ENCODE measurements around the gene CSTPP1.
A peak's percentile ranks its signal among the peaks of the same experiment; 100 is the strongest.
"Not testable (repeated sequence)": the region's sequence is repeated elsewhere in the genome, so short reads cannot be mapped to it uniquely, and the experiment has no call there.

Gene CSTPP1

GRCh38 chr11:47051217-47051616 is 114.7 kb downstream of the CSTPP1 start:
- no peak for DNase-seq

GRCh38 chr11:47052165-47052564 is 115.6 kb downstream of the CSTPP1 start:
- no peak for DNase-seq

GRCh38 chr11:47052576-47052975 is 116.0 kb downstream of the CSTPP1 start:
- no peak for DNase-seq

GRCh38 chr11:47055534-47055933 is 119.0 kb downstream of the CSTPP1 start:
- no peak for DNase-seq

GRCh38 chr11:47056261-47056915 is 119.8 kb downstream of the CSTPP1 start:
- DNase-seq = peak; percentile 9 to 55 (median 38)

GRCh38 chr11:47057365-47057764 is 120.8 kb downstream of the CSTPP1 start:
- DNase-seq = peak; percentile 38 to 67 (median 56)

GRCh38 chr11:47060807-47061206 is 124.2 kb downstream of the CSTPP1 start:
- DNase-seq = no peak

- DNase-seq = no peak
Measured at GRCh38 chr11:47061429-47062178, 125.0 kb downstream of the CSTPP1 start.

- DNase-seq = no peak
Measured at GRCh38 chr11:47062736-47063135, 126.2 kb downstream of the CSTPP1 start.

GRCh38 chr11:47067401-47067800 is 130.8 kb downstream of the CSTPP1 start:
- no peak for DNase-seq

GRCh38 chr11:47070769-47071168 is 134.2 kb downstream of the CSTPP1 start:
- DNase-seq = no peak

GRCh38 chr11:47071341-47071740 is 134.8 kb downstream of the CSTPP1 start:
- no peak for DNase-seq

GRCh38 chr11:47071791-47072261 is 135.3 kb downstream of the CSTPP1 start:
- peak in 2 of 4 experiments; percentile 36 to 51 for DNase-seq

- DNase-seq = no peak
Measured at GRCh38 chr11:47078751-47079521, 142.4 kb downstream of the CSTPP1 start.

- not testable (repeated sequence) for DNase-seq
Measured at GRCh38 chr11:47080775-47081174, 144.2 kb downstream of the CSTPP1 start.

GRCh38 chr11:47083913-47084312 is 147.4 kb downstream of the CSTPP1 start:
- peak in 2 of 4 experiments; percentile 44 for DNase-seq

GRCh38 chr11:47087801-47088200 is 151.2 kb downstream of the CSTPP1 start:
- DNase-seq = peak; percentile 60 to 81 (median 78)

- no peak for DNase-seq
Measured at GRCh38 chr11:47093541-47093940, 157.0 kb downstream of the CSTPP1 start.

- DNase-seq = not testable (repeated sequence)
Measured at GRCh38 chr11:47096871-47097270, 160.3 kb downstream of the CSTPP1 start.

- not testable (repeated sequence) for DNase-seq
Measured at GRCh38 chr11:47098223-47098622, 161.7 kb downstream of the CSTPP1 start.

GRCh38 chr11:47099214-47099917 is 162.8 kb downstream of the CSTPP1 start:
- DNase-seq = no peak

- DNase-seq = no peak
Measured at GRCh38 chr11:47099918-47100315, 163.4 kb downstream of the CSTPP1 start.

- no peak for DNase-seq
Measured at GRCh38 chr11:47101406-47101805, 164.8 kb downstream of the CSTPP1 start.

Data from suppressor macrophage (primary cell).